ENCODE data around the gene NCOA3. TPM values are rescaled to one million over a fixed set of nuclear protein-coding genes. Genes with fewer than 3 reads are reported as not detected.

NCOA3 gene
- total RNA-seq, 1 donor from 2014 or later: 18.6 TPM

GRCh38 chr20:47610247-47610944 is 108.7 kb downstream of the NCOA3 start:
- intact Hi-C loops (cut with DNase I): no loop called here
- DNase-seq (ENCODE audit: low spot score): no peak

GRCh38 chr20:47610945-47611250 is 109.2 kb downstream of the NCOA3 start:
- intact Hi-C loops (cut with DNase I): no loop called here

GRCh38 chr20:47611785-47612184 is 110.1 kb downstream of the NCOA3 start:
- intact Hi-C loops (cut with DNase I): no loop called here

More at GRCh38 chr20:47610945-47611250, 109.2 kb downstream of the NCOA3 start:
- DNase-seq (ENCODE audit: low spot score): no peak

GRCh38 chr20:47612670-47613069 is 111.0 kb downstream of the NCOA3 start:
- intact Hi-C loops (cut with DNase I): no loop called here
- no peak for DNase-seq (ENCODE audit: low spot score)

More at GRCh38 chr20:47611785-47612184, 110.1 kb downstream of the NCOA3 start:
- DNase-seq (ENCODE audit: low spot score): no peak

GRCh38 chr20:47614703-47615309 is 113.1 kb downstream of the NCOA3 start:
- intact Hi-C loops (cut with DNase I): loop anchor here (5.0 kb wide), 1 partner anchor 218 kb away; no protein-coding TSS in a partner anchor

GRCh38 chr20:47618479-47618878 is 116.8 kb downstream of the NCOA3 start:
- intact Hi-C loops (cut with DNase I): loop anchor here (5.0 kb wide), 1 partner anchor 221 kb away; no protein-coding TSS in a partner anchor
- DNase-seq (ENCODE audit: low spot score): no peak

More at GRCh38 chr20:47614703-47615309, 113.1 kb downstream of the NCOA3 start:
- DNase-seq (ENCODE audit: low spot score): no peak

GRCh38 chr20:47620808-47621805 is 119.4 kb downstream of the NCOA3 start:
- intact Hi-C loops (cut with DNase I): loop anchor here (5.0 kb wide), 4 partner anchors 119 to 424 kb away; partner anchors contain the start of gene NCOA3
- DNase-seq (ENCODE audit: low spot score): no peak

GRCh38 chr20:47622118-47622665 is 120.5 kb downstream of the NCOA3 start:
- DNase-seq (ENCODE audit: low spot score): no peak
- intact Hi-C loops (cut with DNase I): loop anchor here (5.0 kb wide), 4 partner anchors 120 to 425 kb away; partner anchors contain the start of gene NCOA3

GRCh38 chr20:47623206-47623605 is 121.5 kb downstream of the NCOA3 start:
- DNase-seq (ENCODE audit: low spot score): no peak
- intact Hi-C loops (cut with DNase I): loop anchor here (5.0 kb wide), 4 partner anchors 121 to 426 kb away; partner anchors contain the start of gene NCOA3

- DNase-seq (ENCODE audit: low spot score): no peak
- intact Hi-C loops (cut with DNase I): no loop called here
These were observed 125.9 kb downstream of the NCOA3 start for GRCh38 chr20:47627540-47627939.

- DNase-seq (ENCODE audit: low spot score): no peak
- intact Hi-C loops (cut with DNase I): no loop called here
These were observed 128.2 kb downstream of the NCOA3 start for GRCh38 chr20:47629907-47630306.

GRCh38 chr20:47631078-47631477 is 129.4 kb downstream of the NCOA3 start:
- intact Hi-C loops (cut with DNase I): no loop called here
- no peak for DNase-seq (ENCODE audit: low spot score)

- intact Hi-C loops (cut with DNase I): no loop called here
- DNase-seq (ENCODE audit: low spot score): no peak
These were observed 133.6 kb downstream of the NCOA3 start for GRCh38 chr20:47635256-47635655.

- no peak for DNase-seq (ENCODE audit: low spot score)
These were observed 137.2 kb downstream of the NCOA3 start for GRCh38 chr20:47638851-47639250.

GRCh38 chr20:47642118-47642517 is 140.4 kb downstream of the NCOA3 start:
- intact Hi-C loops (cut with DNase I): no loop called here

More at GRCh38 chr20:47638851-47639250, 137.2 kb downstream of the NCOA3 start:
- intact Hi-C loops (cut with DNase I): no loop called here

GRCh38 chr20:47642624-47643023 is 140.9 kb downstream of the NCOA3 start:
- no peak for DNase-seq (ENCODE audit: low spot score)
- intact Hi-C loops (cut with DNase I): no loop called here

More at GRCh38 chr20:47642118-47642517, 140.4 kb downstream of the NCOA3 start:
- DNase-seq (ENCODE audit: low spot score): no peak

- no peak for DNase-seq (ENCODE audit: low spot score)
- intact Hi-C loops (cut with DNase I): no loop called here
These were observed 143.9 kb downstream of the NCOA3 start for GRCh38 chr20:47645632-47646031.

GRCh38 chr20:47647994-47648393 is 146.3 kb downstream of the NCOA3 start:
- DNase-seq (ENCODE audit: low spot score): no peak
- intact Hi-C loops (cut with DNase I): no loop called here

- DNase-seq (ENCODE audit: low spot score): no peak
- intact Hi-C loops (cut with DNase I): no loop called here
These were observed 147.3 kb downstream of the NCOA3 start for GRCh38 chr20:47648943-47649342.
